Memory B cell (primary cell): ENCODE measurements around the gene COL25A1.
"Not testable (repeated sequence)": the region's sequence is repeated elsewhere in the genome, so short reads cannot be mapped to it uniquely, and the experiment has no call there.

Experiments
- ATAC-seq: fragments of 150-1000 bp; cut with Tn5 transposase; 2 replicates; pipeline ENCODE4 v1.10.0; 2021; ENCODE audit warnings: low read depth, mild to moderate bottlenecking, moderate library complexity
- DNase-seq, 2 donors: peaks; one replicate each; pipeline ENCODE4 v3.0.0; 2022; ENCODE audit warnings: low spot score in 2 of 2
- H3K27ac Mint-ChIP-seq: one replicate; pipeline ENCODE4 v1.8.0; 2022; ENCODE audit warnings: mild to moderate bottlenecking, moderate library complexity, mixed read lengths
- H3K27me3 Mint-ChIP-seq: one replicate; pipeline ENCODE4 v1.8.0; 2022; ENCODE audit warnings: mixed read lengths
- H3K36me3 Mint-ChIP-seq: one replicate; pipeline ENCODE4 v1.8.0; 2022; ENCODE audit warnings: mild to moderate bottlenecking, mixed read lengths
- H3K4me1 Mint-ChIP-seq: one replicate; pipeline ENCODE4 v1.8.0; 2022; ENCODE audit warnings: mixed read lengths
- H3K4me3 Mint-ChIP-seq: one replicate; pipeline ENCODE4 v1.8.0; 2022; ENCODE audit warnings: mild to moderate bottlenecking, moderate library complexity, mixed read lengths
- H3K9me3 Mint-ChIP-seq: one replicate; pipeline ENCODE4 v1.8.0; 2022; ENCODE audit warnings: mixed read lengths

The COL25A1 gene

DNA sequence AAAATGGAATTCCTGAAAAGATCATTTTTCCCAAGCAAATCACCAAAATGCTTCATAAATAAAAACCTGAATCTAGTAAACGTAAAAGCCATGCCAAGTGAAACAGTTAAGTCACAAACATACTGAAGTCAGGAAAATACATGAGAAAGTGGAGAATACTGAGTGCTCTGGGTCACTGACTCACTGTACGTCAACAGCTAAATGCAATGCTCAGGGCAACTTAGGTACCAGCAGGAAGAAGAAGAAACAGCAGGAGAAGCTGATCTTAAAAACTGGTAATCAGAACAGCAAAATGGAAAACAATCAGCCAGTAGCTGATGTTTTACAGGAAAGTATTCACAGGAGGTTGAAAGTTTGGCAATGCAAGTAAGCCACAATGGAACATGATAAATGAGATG, 287.0 kb downstream of the COL25A1 start:
- Mint-ChIP-seq H3K9me3 (no peaks in the 10 kb centered on the region), H3K27me3 (no peaks in the 10 kb centered on the region), H3K4me1 (no peaks in the 10 kb centered on the region), H3K27ac (no peak overlapping the region), H3K4me3 (no peak overlapping the region), H3K36me3 (no peaks in the 10 kb centered on the region)
- DNase-seq (no peak), ATAC-seq (no peak)

DNA sequence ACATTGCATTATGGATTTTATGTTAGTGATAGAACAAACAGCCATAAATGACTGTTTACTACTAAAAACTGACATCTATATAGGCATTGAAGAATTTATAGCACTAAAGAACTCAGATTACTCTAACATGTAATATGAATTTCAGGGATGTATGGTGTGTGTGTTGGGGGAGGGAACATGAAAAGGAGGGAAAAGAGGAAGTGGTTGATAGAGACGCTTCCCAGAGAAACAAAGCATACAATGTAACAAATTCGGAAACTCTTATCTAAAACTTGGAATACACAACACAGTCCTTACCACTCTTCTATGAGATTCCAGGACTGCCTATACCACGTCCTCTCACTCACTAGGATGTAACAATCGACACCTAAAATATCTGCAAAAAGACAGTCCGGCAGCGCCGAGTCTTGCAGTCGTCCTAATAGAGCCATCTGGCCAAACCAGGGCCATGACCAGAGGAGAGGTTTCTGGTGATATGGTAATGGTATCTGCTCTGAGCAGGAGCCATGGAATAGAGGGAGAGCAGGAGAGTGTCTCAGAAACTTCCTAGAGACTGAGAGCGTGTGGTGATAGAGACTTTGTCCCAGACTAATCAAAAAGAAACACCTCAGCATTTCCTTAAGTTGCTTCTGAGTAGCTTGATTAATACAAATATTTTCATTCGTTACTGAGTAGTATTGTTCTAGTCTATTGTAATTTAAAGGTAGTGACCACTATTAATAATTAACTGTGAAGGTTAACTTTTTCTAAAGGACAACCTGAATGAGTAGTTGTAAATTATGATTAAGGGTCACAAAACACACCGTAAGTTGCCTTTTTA, 287.7 kb downstream of the COL25A1 start:
- no peak overlapping the region for H3K27ac Mint-ChIP-seq

DNA sequence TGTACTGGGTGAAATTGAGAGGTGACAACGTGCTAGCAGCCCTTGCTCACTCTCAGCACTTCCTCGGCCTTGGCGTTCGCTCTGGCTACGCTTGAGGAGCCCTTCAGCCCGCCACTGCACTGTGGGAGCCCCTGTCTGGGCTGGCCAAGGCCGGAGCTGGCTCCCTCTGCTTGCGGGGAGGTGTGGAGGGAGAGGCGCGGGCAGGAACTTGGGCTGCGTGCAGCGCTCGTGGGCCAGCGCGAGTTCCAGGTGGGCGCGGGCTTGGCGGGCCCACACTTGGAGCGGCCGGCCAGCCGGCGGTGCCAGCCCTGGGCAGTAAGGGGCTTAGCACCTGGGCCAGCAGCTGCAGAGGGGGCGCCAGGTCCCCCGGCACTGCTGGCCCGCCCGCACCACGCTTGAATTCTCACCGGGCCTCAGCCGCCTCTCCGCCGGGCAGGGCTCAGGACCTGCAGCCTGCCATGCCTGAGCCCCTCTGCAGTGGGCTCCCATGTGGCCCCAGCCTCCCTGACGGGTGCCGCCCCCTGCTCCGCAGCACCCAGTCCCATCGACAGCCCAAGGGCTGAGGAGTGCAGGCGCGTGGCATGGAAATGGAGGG, 290.1 kb downstream of the COL25A1 start:
- no peak overlapping the region for H3K27ac Mint-ChIP-seq
- H3K36me3 Mint-ChIP-seq = no peaks in the 10 kb centered on the region
- DNase-seq (no peak), ATAC-seq (no peak)
- no peaks in the 10 kb centered on the region for H3K4me1 Mint-ChIP-seq
- H3K27me3 Mint-ChIP-seq = no peaks in the 10 kb centered on the region
- no peaks in the 10 kb centered on the region for H3K9me3 Mint-ChIP-seq
- H3K4me3 Mint-ChIP-seq = no peak overlapping the region

More for the DNA sequence above, 287.7 kb downstream of the COL25A1 start:
- no peak for DNase-seq
- no peaks in the 10 kb centered on the region for H3K27me3 Mint-ChIP-seq
- no peaks in the 10 kb centered on the region for H3K36me3 Mint-ChIP-seq
- H3K9me3 Mint-ChIP-seq = no peaks in the 10 kb centered on the region
- no peaks in the 10 kb centered on the region for H3K4me1 Mint-ChIP-seq
- no peak overlapping the region for H3K4me3 Mint-ChIP-seq
- ATAC-seq = no peak

DNA sequence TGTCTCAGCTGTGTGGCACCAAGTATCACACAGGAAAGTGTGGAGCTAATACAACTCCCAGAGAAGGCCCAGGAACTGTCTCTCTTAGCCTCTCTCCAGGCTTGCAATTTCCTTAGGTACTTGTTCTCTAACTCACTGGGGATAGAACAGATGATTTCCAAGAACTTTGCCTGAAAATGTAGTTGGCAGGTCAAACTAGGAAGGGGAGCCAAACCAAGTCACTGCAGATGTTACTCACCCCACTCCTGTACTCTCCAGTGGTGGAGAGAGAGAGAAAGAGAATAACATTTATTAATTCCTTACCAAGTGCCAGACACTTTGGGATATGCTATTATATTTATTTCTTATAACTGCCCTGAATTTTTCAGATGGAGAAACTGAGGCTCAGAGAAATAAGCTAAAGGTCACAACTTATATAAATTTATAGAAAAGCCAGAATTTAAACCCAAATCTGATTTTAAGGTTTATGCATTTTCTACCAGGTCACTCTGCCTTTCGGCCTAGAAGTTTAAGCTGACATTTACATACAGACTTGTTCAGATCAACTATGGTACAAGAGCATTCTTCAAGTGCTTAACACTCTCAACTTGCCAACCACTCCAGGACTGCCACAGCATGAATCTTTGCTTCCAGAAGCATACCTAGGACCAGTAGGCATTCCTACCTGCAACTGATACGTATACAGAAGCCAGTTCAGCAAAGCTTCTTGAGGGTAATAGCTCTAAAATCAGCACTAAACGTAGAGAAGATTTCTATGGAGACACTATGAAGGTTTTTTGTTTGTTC, 291.0 kb downstream of the COL25A1 start:
- H3K27ac Mint-ChIP-seq = no peak overlapping the region

DNA sequence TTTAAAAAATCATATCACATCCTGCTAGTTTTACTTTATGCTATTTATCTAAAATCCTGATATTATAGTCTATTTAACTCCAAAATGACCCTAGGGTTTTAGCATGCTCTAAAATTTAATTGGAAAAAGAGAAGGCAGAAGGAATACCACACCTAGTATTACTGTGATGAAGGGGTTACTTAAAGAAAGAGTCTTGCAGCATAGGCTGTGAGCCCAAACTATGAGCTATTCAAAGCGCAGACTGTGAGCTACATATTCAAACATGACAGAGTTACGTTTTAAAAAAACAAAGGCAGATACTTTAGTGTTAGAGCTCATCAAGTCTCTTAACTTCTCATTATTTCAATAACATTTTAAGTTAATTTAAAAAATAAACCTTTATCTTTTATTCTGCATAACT, 291.9 kb downstream of the COL25A1 start:
- H3K36me3 Mint-ChIP-seq = no peaks in the 10 kb centered on the region
- H3K4me3 Mint-ChIP-seq = no peak overlapping the region
- no peaks in the 10 kb centered on the region for H3K4me1 Mint-ChIP-seq
- H3K27me3 Mint-ChIP-seq = no peaks in the 10 kb centered on the region
- no peaks in the 10 kb centered on the region for H3K9me3 Mint-ChIP-seq
- ATAC-seq = no peak
- H3K27ac Mint-ChIP-seq = no peak overlapping the region
- DNase-seq = no peak

More for the DNA sequence above, 291.0 kb downstream of the COL25A1 start:
- DNase-seq (no peak), ATAC-seq (no peak)
- H3K4me1 Mint-ChIP-seq = no peaks in the 10 kb centered on the region
- H3K9me3 Mint-ChIP-seq = no peaks in the 10 kb centered on the region
- H3K27me3 Mint-ChIP-seq = no peaks in the 10 kb centered on the region
- H3K36me3 Mint-ChIP-seq = no peaks in the 10 kb centered on the region
- no peak overlapping the region for H3K4me3 Mint-ChIP-seq

DNA sequence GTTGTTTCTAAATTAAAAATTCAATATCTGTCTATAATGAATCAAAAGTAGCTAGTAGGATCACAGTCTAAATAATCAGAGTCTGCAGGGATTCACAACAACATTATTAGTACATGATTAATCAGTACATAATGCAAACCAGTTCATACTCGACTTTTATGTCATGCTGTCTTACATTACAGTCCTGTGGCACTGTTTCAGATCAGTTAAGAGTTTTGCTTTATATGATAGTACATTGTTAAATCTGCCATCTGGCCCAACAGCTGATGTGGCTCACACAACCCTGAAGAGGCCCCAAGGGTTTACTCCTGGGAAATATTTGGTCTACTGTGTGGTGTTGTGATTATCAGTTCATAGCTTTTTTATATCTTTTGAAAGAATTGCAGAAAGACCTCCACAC, 292.5 kb downstream of the COL25A1 start:
- no peaks in the 10 kb centered on the region for H3K27me3 Mint-ChIP-seq
- no peak for ATAC-seq
- no peak overlapping the region for H3K27ac Mint-ChIP-seq
- DNase-seq = no peak
- H3K4me3 Mint-ChIP-seq = no peak overlapping the region
- no peaks in the 10 kb centered on the region for H3K9me3 Mint-ChIP-seq
- H3K4me1 Mint-ChIP-seq = no peaks in the 10 kb centered on the region
- H3K36me3 Mint-ChIP-seq = no peaks in the 10 kb centered on the region

DNA sequence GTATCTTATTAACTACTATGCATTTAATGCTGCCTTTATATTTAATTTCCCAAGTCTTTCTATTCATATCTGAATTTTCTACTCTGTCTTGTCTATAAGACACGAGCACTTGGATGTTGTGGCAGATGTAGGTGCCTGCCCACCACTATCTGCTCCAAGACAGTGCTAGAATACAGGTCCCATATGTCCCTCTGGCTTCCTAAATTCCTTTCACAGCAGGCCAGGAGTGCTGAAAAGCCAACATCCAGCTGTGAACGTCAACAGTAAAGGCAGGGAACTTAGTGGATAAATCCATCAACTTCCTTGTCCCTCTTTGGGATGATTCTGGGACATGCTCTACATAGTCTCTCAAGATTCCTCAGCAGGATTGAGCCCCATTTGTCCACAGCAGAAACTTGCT, 294.5 kb downstream of the COL25A1 start:
- H3K27me3 Mint-ChIP-seq = no peaks in the 10 kb centered on the region
- no peaks in the 10 kb centered on the region for H3K9me3 Mint-ChIP-seq
- H3K27ac Mint-ChIP-seq = no peak overlapping the region
- no peaks in the 10 kb centered on the region for H3K36me3 Mint-ChIP-seq
- no peak for ATAC-seq
- H3K4me3 Mint-ChIP-seq = no peak overlapping the region
- DNase-seq = no peak
- H3K4me1 Mint-ChIP-seq = no peaks in the 10 kb centered on the region

DNA sequence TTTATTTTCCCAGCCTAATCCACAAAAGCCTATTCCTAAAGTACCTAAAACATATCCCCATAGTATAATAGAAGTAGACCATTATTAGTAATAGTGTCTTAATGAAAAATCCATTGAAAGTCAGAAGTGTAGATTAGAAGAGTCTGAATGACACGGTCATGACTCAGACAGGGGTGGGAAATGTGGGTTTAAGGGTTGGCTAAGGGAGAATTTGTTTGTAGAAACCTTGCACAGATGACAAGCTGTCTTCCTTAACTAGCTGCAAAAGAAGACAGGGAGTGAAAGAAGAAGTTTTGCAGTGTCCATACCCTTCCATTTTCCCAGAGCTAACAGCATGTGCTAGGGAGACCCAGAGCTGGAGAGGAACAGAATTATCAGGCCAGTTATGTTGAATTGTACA, 296.9 kb downstream of the COL25A1 start:
- ATAC-seq = no peak

DNA sequence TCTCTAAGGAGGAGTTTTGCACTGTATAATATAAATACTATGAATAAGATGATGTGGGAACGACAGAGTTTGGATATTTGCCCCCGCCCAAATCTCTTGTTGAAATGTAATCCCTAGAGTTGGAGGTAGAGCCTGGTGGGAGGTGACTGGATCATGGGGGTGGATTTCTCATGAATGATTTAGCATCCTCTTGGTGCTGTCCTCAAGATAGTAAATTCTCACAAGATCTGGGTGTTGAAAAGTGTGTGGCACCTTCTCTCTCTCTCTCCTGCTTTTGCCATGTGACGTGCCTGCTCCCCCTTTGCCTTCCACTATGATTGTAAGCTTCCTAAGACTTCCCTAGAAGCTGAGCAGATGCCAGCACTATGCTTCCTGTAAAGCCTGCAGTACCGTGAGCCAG, 298.0 kb downstream of the COL25A1 start:
- no peaks in the 10 kb centered on the region for H3K4me1 Mint-ChIP-seq
- no peak for DNase-seq
- H3K4me3 Mint-ChIP-seq = no peak overlapping the region
- no peaks in the 10 kb centered on the region for H3K27me3 Mint-ChIP-seq
- H3K27ac Mint-ChIP-seq = no peak overlapping the region
- ATAC-seq = no peak
- no peaks in the 10 kb centered on the region for H3K36me3 Mint-ChIP-seq
- peaks cover 2% of the 10 kb centered on the region for H3K9me3 Mint-ChIP-seq

More for the DNA sequence above, 296.9 kb downstream of the COL25A1 start:
- Mint-ChIP-seq H3K27ac (no peak overlapping the region), H3K9me3 (peaks cover 2% of the 10 kb centered on the region), H3K4me1 (no peaks in the 10 kb centered on the region), H3K36me3 (no peaks in the 10 kb centered on the region), H3K4me3 (no peak overlapping the region), H3K27me3 (no peaks in the 10 kb centered on the region)
- DNase-seq = no peak

DNA sequence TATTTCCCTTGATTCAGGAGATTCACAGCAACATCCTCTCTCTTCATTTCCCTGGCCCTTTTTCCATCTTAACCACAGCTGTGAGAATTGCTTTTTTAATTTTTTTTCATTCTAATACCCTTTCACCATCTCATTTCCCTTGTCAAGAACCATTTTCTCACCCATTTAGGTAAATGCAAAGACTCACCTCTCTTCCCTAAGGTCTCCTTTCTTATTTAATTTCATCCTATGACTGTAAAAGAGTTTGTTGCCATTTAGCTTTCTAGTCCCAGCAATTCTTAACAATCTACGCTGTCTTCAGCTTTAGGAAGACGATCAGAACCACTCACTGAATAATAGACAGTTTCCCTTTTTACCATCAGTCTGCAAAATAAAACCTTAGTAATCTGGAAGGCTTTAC, 298.5 kb downstream of the COL25A1 start:
- no peak overlapping the region for H3K27ac Mint-ChIP-seq
- H3K36me3 Mint-ChIP-seq = no peaks in the 10 kb centered on the region
- DNase-seq (no peak), ATAC-seq (no peak)
- H3K9me3 Mint-ChIP-seq = peaks cover 2% of the 10 kb centered on the region
- no peaks in the 10 kb centered on the region for H3K4me1 Mint-ChIP-seq
- no peaks in the 10 kb centered on the region for H3K27me3 Mint-ChIP-seq
- no peak overlapping the region for H3K4me3 Mint-ChIP-seq

DNA sequence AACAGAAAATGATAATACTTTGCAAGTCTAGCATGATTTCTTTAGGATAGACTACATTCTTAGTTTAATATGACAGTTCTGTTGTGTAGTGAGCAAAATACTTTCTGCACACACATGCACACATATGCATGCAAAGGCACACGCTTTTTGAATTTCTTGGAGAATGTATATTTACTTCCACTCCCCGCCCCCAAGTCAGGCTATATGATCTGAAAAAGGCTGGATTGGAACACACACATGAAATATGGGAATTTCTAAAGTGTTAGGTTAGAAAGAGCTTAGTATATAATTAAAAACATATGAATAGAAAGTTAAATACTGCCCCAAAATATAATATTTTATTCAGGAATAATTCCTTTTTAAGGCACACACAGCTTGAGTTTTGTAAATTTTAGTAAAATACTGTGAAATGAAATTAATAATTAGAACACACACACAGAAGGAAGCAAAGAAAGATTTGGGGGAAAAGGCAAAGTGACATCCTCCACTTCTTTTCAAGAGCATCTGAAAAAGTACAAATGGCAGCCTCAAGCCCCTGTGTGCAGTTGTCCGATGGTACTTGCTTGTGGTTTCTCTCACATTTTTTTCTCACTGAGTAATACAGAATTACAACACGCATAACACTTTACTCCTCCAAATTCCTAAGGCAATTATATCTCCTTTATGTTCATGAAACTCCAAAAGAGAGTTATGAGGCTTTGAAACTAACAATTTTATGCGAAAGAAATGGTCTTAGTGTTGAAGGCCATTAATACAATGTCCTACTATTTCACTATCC, 310.7 kb downstream of the COL25A1 start:
- H3K27ac Mint-ChIP-seq = no peak overlapping the region
- H3K27me3 Mint-ChIP-seq = no peaks in the 10 kb centered on the region
- no peaks in the 10 kb centered on the region for H3K36me3 Mint-ChIP-seq
- no peak for ATAC-seq
- H3K4me3 Mint-ChIP-seq = no peak overlapping the region
- no peak for DNase-seq
- no peaks in the 10 kb centered on the region for H3K4me1 Mint-ChIP-seq
- peaks cover 2% of the 10 kb centered on the region for H3K9me3 Mint-ChIP-seq

DNA sequence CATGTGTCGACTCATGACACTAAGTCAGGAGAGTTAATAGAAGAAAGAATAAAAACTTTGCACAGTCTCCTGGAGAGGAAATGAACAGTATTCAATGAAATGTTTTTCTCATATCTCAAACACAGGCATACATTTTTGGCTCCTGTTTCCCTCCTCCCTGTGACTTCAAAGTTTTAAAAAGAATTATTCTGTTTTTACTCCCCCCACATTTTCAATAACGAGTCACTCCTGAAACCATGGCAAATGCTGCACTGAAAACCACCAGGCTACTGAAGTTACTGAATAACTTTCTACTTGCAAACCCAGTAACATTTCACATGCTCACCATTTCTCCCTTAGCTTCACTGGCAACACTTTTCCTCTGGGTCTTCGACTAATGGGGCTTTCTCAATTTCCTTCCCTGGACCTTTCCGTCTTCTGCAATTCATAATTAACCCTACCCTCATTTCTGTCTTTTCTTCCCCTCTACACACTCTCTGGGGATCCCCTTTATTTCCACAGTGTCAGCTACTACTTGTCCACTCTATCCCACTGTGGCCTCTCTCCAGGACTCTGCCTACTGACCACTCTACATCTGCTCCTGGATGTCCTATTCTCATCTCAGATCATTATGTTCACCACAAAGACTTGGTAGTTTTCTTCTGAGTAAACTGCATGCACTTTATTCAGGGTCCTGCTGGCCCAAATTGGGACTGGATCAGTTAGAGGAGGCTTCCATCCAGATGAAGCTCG, 313.8 kb downstream of the COL25A1 start:
- H3K4me1 Mint-ChIP-seq = no peaks in the 10 kb centered on the region
- no peaks in the 10 kb centered on the region for H3K27me3 Mint-ChIP-seq
- no peak for ATAC-seq
- DNase-seq = no peak
- H3K27ac Mint-ChIP-seq = no peak overlapping the region
- H3K4me3 Mint-ChIP-seq = no peak overlapping the region
- H3K36me3 Mint-ChIP-seq = no peaks in the 10 kb centered on the region
- H3K9me3 Mint-ChIP-seq = no peaks in the 10 kb centered on the region

DNA sequence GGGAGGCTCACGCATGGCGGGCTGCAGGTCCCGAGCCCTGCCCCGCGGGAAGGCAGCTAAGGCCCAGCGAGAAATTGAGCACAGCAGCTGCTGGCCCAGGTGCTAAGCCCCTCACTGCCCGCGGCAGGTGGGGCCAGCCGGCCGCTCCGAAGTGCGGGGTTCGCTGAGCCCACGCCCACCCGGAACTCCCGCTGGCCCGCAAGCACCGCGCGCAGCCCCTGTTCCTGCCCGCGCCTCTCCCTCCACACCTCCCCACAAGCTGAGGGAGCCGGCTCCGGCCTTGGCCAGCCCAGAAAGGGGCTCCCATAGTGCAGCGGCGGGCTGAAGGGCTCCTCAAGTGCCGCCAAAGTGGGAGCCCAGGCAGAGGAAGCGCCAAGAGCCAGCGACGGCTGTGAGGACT, 318.0 kb downstream of the COL25A1 start:
- not testable (repeated sequence) for ATAC-seq, H3K4me3 Mint-ChIP-seq, H3K9me3 Mint-ChIP-seq, H3K27ac Mint-ChIP-seq, DNase-seq, H3K4me1 Mint-ChIP-seq, H3K27me3 Mint-ChIP-seq, H3K36me3 Mint-ChIP-seq
